Activated CD8-positive, alpha-beta T cell treated with anti-CD3 and anti-CD28 coated beads for 36 hours (primary cell): ENCODE data around the gene CORO2B. TPM values are rescaled to one million over a fixed set of nuclear protein-coding genes. Genes with fewer than 3 reads are reported as not detected.

ENCODE experiments used
- ATAC-seq: fragments of 200-7000 bp; cut with Tn5 transposase; one replicate; pipeline ENCODE4 v1.10.0; 2021; ENCODE audit warnings: mild to moderate bottlenecking, moderate library complexity
- CTCF ChIA-PET: fragments of 350-600 bp; sonication (Branson Sonifier 250); formaldehyde crosslinking; loops from one replicate; lab custom pipeline; 2021; ENCODE audit warnings: antibody characterized with exemption; lab: Charles Lee
- POLR2A ChIA-PET: fragments of 350-600 bp; sonication (Branson Sonifier 250); formaldehyde crosslinking; loops from one replicate; lab custom pipeline; 2021; ENCODE audit warnings: antibody characterized with exemption; lab: Charles Lee
- DNase-seq: peaks from one replicate; pipeline ENCODE4 v3.0.0-alpha.2; 2020
- H3K27ac Mint-ChIP-seq: one replicate; pipeline ENCODE4 v1.8.0; 2021; ENCODE audit warnings: mild to moderate bottlenecking, mixed read lengths
- H3K27me3 Mint-ChIP-seq: one replicate; pipeline ENCODE4 v1.8.0; 2021; ENCODE audit warnings: mixed read lengths
- H3K36me3 Mint-ChIP-seq: one replicate; pipeline ENCODE4 v1.8.0; 2021; ENCODE audit warnings: low read depth, mixed read lengths
- H3K4me1 Mint-ChIP-seq: one replicate; pipeline ENCODE4 v1.8.0; 2021; ENCODE audit warnings: low read depth, mixed read lengths
- H3K4me3 Mint-ChIP-seq: one replicate; pipeline ENCODE4 v1.8.0; 2021; ENCODE audit warnings: mild to moderate bottlenecking, moderate library complexity, mixed read lengths
- H3K9me3 Mint-ChIP-seq: one replicate; pipeline ENCODE4 v1.8.0; 2021; ENCODE audit warnings: mixed read lengths
- intact Hi-C: fragments of 100-400 bp; cut with micrococcal nuclease; formaldehyde crosslinking; loops from one replicate; pipeline ENCODE4 v1.10.0; 2022
- total RNA-seq, 2 experiments: library from RNA; stranded (reverse); gene quantifications; one replicate each; pipeline ENCODE4 v1.2.3, GENCODE V29; 2021
- TF ChIP-seq, protein P1 (sequence below): fragments of 200-600 bp; IDR thresholded peaks from one replicate; pipeline ENCODE4 v1.8.0; 2022; ENCODE audit warnings: antibody characterized with exemption, mild to moderate bottlenecking

The CORO2B gene
- total RNA-seq, 2 experiments from 2014 or later, result not detected

GRCh38 chr15:68609629-68610028 is 30.8 kb downstream of the CORO2B start:
- ChIA-PET CTCF (no interaction called here), POLR2A (no interaction called here)
- TF ChIP-seq, protein P1, sequence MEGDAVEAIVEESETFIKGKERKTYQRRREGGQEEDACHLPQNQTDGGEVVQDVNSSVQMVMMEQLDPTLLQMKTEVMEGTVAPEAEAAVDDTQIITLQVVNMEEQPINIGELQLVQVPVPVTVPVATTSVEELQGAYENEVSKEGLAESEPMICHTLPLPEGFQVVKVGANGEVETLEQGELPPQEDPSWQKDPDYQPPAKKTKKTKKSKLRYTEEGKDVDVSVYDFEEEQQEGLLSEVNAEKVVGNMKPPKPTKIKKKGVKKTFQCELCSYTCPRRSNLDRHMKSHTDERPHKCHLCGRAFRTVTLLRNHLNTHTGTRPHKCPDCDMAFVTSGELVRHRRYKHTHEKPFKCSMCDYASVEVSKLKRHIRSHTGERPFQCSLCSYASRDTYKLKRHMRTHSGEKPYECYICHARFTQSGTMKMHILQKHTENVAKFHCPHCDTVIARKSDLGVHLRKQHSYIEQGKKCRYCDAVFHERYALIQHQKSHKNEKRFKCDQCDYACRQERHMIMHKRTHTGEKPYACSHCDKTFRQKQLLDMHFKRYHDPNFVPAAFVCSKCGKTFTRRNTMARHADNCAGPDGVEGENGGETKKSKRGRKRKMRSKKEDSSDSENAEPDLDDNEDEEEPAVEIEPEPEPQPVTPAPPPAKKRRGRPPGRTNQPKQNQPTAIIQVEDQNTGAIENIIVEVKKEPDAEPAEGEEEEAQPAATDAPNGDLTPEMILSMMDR, result no peak
- Mint-ChIP-seq H3K27ac (no peak overlapping the region), H3K4me3 (no peak overlapping the region), H3K27me3 (peaks cover 4% of the 10 kb centered on the region), H3K9me3 (no peaks in the 10 kb centered on the region), H3K36me3 (no peaks in the 10 kb centered on the region), H3K4me1 (no peaks in the 10 kb centered on the region)
- intact Hi-C loops, result no loop called here
- ATAC-seq (no peak), DNase-seq (no peak)

DNA sequence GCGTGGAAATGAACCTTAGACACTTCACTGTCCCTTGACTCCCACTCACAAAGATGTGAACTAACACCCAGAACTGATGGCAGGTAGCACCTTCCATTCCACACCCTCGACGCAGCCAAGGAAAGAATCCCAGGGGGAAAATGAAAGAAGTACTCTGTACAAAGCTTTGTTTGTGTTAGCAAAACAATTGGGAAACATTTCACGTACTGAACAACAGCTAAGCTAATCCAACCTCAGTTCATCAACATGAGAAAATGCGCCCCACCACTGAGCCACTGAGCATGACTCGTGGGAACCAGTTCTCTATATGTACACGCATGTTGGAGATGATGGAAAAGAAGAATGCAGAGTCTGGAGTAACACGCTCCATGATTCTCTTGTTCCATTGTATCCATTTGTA is 32.0 kb downstream of the CORO2B start:
- DNase-seq (no peak), ATAC-seq (no peak)
- TF ChIP-seq, protein P1, result no peak
- no peak overlapping the region for H3K4me3 Mint-ChIP-seq
- ChIA-PET POLR2A (no interaction called here), CTCF (no interaction called here)
- H3K36me3 Mint-ChIP-seq, result no peaks in the 10 kb centered on the region
- no peak overlapping the region for H3K27ac Mint-ChIP-seq
- H3K9me3 Mint-ChIP-seq, result no peaks in the 10 kb centered on the region
- H3K27me3 Mint-ChIP-seq, result peaks cover 2% of the 10 kb centered on the region
- no peaks in the 10 kb centered on the region for H3K4me1 Mint-ChIP-seq
- intact Hi-C loops, result no loop called here

GRCh38 chr15:68612503-68612902 is 33.7 kb downstream of the CORO2B start:
- TF ChIP-seq, protein P1, result no peak
- H3K4me1 Mint-ChIP-seq, result no peaks in the 10 kb centered on the region
- no peak for ATAC-seq
- H3K27ac Mint-ChIP-seq, result no peak overlapping the region
- no peak overlapping the region for H3K4me3 Mint-ChIP-seq
- H3K9me3 Mint-ChIP-seq, result no peaks in the 10 kb centered on the region
- DNase-seq, result no peak
- no peaks in the 10 kb centered on the region for H3K36me3 Mint-ChIP-seq
- intact Hi-C loops, result no loop called here
- POLR2A ChIA-PET, result interaction anchor here (1.0 kb wide), 1 partner anchor 336 kb away, joined by 3 read pairs; no protein-coding TSS in a partner anchor
- peaks cover 2% of the 10 kb centered on the region for H3K27me3 Mint-ChIP-seq
- CTCF ChIA-PET, result interaction anchor here (1.3 to 1.6 kb wide), 2 partner anchors 39 to 58 kb away, joined by 3 to 4 read pairs; no protein-coding TSS in a partner anchor

DNA sequence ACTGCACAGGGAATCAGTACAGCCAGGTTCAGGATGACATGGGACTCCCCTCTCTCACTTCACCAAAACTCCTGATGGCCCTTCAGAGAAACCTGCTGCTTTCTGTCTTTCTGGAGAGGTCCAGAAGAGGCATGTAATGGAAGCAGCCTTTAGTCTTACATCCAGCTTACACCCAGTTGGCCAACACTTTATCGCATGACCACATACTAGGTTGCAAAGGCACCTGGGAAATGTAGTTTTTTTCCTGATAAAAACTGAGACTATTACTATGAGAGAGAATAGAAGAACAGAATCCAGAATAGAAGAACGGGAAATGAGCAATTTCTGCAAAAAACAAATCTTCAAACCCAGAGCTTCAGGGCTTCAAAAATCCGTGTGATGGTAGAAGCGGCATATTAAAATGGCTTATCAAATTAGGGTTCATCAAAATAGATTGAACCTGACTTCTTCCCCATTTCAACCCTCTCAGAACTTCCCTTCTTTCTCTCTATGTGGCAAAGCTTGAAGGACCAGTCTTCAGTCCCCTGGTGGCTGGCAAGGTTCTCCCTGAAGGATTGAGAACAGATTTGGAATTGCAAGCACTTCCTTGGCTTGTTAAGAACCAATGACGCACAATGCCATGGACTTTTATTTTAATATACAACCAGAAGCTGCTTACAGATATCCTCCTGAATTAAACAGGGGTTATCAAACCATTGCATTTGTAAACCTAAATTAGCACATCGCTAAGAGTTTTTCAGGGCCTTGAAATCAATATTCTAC is 34.4 kb downstream of the CORO2B start:
- intact Hi-C loops, result no loop called here
- Mint-ChIP-seq H3K4me1 (no peaks in the 10 kb centered on the region), H3K27ac (no peak overlapping the region), H3K36me3 (no peaks in the 10 kb centered on the region), H3K4me3 (no peak overlapping the region), H3K27me3 (peaks cover 2% of the 10 kb centered on the region), H3K9me3 (no peaks in the 10 kb centered on the region)
- ChIA-PET POLR2A (interaction anchor here (1.0 kb wide), 1 partner anchor 337 kb away, joined by 3 read pairs; no protein-coding TSS in a partner anchor), CTCF (interaction anchor here (1.3 to 1.6 kb wide), 2 partner anchors 39 to 58 kb away, joined by 3 to 4 read pairs; no protein-coding TSS in a partner anchor)
- DNase-seq, result no peak
- TF ChIP-seq, protein P1, result no peak
- ATAC-seq, result no peak
